Activated CD4-positive, alpha-beta T cell treated with anti-CD3 and anti-CD28 coated beads, Interleukin-2, amount 10 ng/mL, durations not matched to agents 24 days and 14 days (primary cell): ENCODE results near the gene ZNF10. TPM values are rescaled to one million over a fixed set of nuclear protein-coding genes. Genes with fewer than 3 reads are reported as not detected.

ENCODE experiments used
- DNase-seq: peaks from one replicate; pipeline ENCODE4 v3.0.0; 2022
- H3K27ac Mint-ChIP-seq: one replicate; pipeline ENCODE4 v1.8.0; 2022; ENCODE audit warnings: mild to moderate bottlenecking, mixed read lengths
- H3K27me3 Mint-ChIP-seq: one replicate; pipeline ENCODE4 v1.8.0; 2022; ENCODE audit warnings: mixed read lengths
- H3K36me3 Mint-ChIP-seq: one replicate; pipeline ENCODE4 v1.8.0; 2022; ENCODE audit warnings: low read depth, mild to moderate bottlenecking, mixed read lengths
- H3K4me1 Mint-ChIP-seq: one replicate; pipeline ENCODE4 v1.8.0; 2021; ENCODE audit warnings: mixed read lengths
- H3K4me3 Mint-ChIP-seq: one replicate; pipeline ENCODE4 v1.8.0; 2022; ENCODE audit warnings: mild to moderate bottlenecking, moderate library complexity, mixed read lengths
- H3K9me3 Mint-ChIP-seq: one replicate; pipeline ENCODE4 v1.8.0; 2021; ENCODE audit warnings: mixed read lengths
- intact Hi-C: fragments of 100-400 bp; cut with micrococcal nuclease; formaldehyde crosslinking; loops from one replicate; pipeline ENCODE4 v1.15.1; 2023
- total RNA-seq: library from RNA; stranded (reverse); gene quantifications from 2 replicates; pipeline ENCODE4 v1.2.3, GENCODE V29; 2022

ZNF10 gene
- total RNA-seq: 3.3 and 4.2 TPM in 2 replicates

DNA sequence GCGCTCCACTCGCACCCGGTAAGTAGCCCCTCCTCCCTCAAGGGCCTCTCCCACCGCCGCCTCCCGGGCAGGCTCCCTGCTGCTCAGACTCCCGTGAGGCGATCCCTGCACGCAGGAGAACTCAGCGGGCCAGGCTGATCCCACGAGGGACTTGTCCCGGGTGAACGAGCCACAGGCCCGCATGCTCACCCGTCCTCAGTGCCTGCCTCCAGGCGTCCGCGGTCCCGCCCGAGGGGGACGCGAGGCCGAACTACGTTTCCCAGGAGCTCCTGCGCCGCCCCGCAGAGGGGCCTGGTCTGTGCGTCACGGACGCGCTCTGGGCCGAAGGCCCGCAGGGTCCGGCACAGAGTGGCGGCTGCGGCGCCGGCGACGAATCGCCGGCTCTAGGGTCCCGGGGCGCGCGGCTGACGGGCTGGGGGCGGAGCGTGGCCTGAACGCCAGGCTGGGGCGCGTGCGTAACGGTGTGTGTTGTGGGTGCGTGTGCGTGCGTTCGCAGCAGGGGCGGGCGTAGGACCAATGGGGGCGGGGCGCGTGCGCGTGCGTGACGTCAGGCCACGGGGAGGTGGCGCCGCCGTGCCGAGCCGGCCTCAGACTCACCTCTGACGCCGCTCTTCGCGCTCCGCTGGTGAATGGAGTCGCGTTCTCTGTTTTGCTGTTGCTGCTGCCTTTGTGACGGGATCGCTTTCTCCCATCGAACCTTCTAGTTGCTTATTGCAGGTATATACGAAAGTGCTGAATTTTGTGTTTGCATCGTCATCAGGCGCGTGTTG lies at the start of gene ZNF10, which contains the start of gene ZNF891:
ZNF10 (plus strand) TSS at position 590 of the 770 bp plus-strand sequence. CDS start 13,866 bp downstream, outside the sequence.
ZNF891 (minus strand) TSS at position 237 of the 770 bp plus-strand sequence. CDS start 8,356 bp downstream, outside the sequence.
- Mint-ChIP-seq H3K4me1 (peaks cover 11% of the 10 kb centered on the region), H3K4me3 (peak within 1 kb of the TSS; percentile 98), H3K27me3 (no peaks in the 10 kb centered on the region), H3K36me3 (peaks cover 66% of the 10 kb centered on the region), H3K27ac (peak within 1 kb of the TSS; percentile 99), H3K9me3 (peaks cover 24% of the 10 kb centered on the region)
- intact Hi-C loops: loop anchor here (1.0 kb wide), 6 partner anchors 50 to 222 kb away; partner anchors contain the start of genes ZNF140, ZNF26, ZNF268 and ZNF605
- DNase-seq: peak; percentile 99

DNA sequence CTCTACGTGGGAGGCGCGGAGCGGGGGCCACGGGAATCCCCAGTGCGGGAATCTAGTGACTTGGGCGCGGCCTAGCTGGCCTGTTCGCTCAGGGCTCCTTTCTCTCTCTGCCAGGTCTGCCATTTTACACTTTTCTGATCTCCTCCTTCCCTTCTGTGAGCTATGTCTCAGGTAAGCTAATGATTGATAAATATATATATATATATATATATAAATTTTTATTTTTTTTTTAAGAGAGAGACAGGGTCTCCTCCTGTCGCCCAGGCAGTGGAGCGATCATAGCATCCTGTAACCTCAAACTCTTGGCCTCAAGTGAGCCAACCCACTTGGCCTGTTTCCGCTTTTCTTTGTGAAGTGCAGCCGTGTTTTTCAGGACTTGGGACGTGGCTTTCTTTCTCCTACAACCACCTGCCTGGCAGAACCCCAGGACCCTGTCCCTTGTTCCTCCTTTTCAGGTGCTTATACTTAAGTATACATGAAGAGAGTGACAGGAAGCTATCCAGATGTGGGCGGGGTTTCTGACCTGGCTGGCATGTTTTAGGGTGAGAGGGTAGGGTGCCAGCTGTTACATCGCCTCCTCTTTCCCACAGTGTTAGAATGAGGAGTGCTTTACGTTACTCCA lies 49.2 kb upstream of the ZNF10 start:
- Mint-ChIP-seq H3K9me3 (peaks cover 33% of the 10 kb centered on the region), H3K27me3 (no peaks in the 10 kb centered on the region), H3K4me3 (no peak overlapping the region), H3K36me3 (peaks cover 60% of the 10 kb centered on the region), H3K27ac (no peak overlapping the region), H3K4me1 (peaks cover 4% of the 10 kb centered on the region)
- intact Hi-C loops: no loop called here
- peak; percentile 64 for DNase-seq

DNA sequence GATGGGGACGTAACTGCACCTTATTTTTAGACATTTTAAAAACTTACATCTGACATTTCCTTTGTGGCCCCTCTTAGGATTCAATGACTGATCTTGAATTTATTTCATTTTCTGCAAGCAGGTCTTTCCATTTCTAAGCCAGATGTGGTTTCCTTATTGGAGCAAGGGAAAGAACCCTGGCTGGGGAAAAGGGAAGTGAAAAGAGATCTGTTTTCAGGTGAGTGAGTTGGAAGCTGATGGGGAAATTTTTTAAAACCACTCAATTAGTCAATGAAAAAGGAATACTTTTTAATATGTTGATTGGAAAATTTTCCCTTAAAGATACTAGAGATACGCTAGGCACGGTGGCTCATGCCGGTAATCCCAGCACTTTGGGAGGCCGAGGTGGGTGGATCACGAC lies 47.1 kb upstream of the ZNF10 start:
- peaks cover 4% of the 10 kb centered on the region for H3K4me1 Mint-ChIP-seq
- H3K4me3 Mint-ChIP-seq: peak overlapping the region; percentile 19
- no peaks in the 10 kb centered on the region for H3K27me3 Mint-ChIP-seq
- peaks cover 30% of the 10 kb centered on the region for H3K9me3 Mint-ChIP-seq
- intact Hi-C loops: no loop called here
- no peak overlapping the region for H3K27ac Mint-ChIP-seq
- peaks cover 74% of the 10 kb centered on the region for H3K36me3 Mint-ChIP-seq
- no peak for DNase-seq

DNA sequence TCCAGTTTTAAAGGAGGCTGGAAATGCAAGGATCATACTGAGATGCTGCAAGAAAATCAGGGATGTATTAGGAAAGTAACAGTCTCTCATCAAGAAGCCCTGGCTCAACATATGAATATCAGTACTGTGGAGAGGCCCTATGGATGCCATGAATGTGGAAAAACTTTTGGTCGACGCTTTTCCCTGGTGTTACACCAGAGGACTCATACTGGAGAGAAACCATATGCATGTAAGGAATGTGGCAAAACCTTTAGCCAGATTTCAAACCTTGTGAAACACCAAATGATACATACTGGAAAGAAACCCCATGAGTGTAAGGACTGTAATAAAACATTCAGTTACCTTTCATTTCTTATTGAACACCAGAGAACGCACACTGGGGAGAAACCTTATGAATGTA lies 24.8 kb upstream of the ZNF10 start:
- intact Hi-C loops: no loop called here
- DNase-seq: no peak
- Mint-ChIP-seq H3K4me3 (no peak overlapping the region), H3K36me3 (peaks cover 81% of the 10 kb centered on the region), H3K4me1 (no peaks in the 10 kb centered on the region), H3K9me3 (peaks cover 24% of the 10 kb centered on the region), H3K27me3 (no peaks in the 10 kb centered on the region), H3K27ac (no peak overlapping the region)

DNA sequence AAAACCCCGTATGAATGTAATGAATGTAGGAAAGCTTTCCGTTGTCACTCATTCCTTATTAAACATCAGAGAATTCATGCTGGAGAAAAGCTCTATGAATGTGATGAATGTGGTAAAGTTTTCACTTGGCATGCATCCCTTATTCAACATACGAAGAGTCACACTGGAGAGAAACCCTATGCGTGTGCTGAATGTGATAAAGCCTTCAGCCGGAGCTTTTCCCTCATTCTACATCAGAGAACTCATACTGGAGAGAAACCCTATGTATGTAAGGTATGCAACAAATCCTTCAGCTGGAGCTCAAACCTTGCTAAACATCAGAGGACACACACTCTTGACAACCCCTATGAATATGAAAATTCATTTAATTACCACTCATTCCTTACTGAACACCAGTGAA lies 24.2 kb upstream of the ZNF10 start:
- peaks cover 24% of the 10 kb centered on the region for H3K9me3 Mint-ChIP-seq
- H3K27me3 Mint-ChIP-seq: no peaks in the 10 kb centered on the region
- intact Hi-C loops: no loop called here
- no peak overlapping the region for H3K4me3 Mint-ChIP-seq
- H3K36me3 Mint-ChIP-seq: peaks cover 76% of the 10 kb centered on the region
- DNase-seq: no peak
- no peak overlapping the region for H3K27ac Mint-ChIP-seq
- no peaks in the 10 kb centered on the region for H3K4me1 Mint-ChIP-seq

DNA sequence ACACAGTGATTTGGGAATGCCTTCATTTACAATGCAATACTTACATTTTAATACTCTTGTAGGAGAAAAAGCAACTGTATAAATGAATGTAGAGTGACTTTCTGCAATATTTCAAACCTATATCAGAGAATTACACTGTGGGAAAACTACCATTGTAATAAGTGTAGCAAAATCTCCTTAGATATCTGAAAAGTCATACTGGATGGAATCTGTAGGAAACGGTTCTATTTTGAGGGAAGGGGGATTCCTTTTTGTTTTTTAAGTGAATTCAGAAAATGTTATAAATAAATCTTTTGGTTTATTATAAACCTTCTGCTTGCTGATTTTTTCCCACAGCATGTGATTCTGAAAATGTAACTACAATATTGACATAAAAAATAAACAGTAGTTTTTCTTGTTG lies 23.3 kb upstream of the ZNF10 start:
- DNase-seq: no peak
- Mint-ChIP-seq H3K36me3 (peaks cover 70% of the 10 kb centered on the region), H3K27me3 (no peaks in the 10 kb centered on the region), H3K9me3 (peaks cover 20% of the 10 kb centered on the region), H3K27ac (no peak overlapping the region), H3K4me3 (no peak overlapping the region), H3K4me1 (no peaks in the 10 kb centered on the region)
- intact Hi-C loops: no loop called here

DNA sequence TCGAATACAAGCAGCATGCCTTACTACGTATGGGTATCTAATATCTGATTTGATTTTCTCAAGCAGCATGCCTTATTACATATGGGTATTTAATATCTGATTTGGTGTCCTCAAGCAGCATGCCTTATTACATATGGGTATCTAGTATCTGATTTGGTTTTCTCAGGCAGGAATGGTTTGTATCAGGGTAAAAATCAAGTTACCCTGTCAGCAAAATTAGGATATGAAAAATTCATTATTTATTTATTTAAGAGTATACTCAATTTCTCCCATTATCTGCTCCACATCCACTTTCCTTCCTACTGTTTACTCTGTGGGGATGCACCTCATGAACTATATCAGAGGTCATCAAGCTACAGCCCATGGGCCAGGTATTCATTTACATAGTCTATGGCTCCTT lies 22.3 kb upstream of the ZNF10 start:
- no peak for DNase-seq
- intact Hi-C loops: no loop called here
- Mint-ChIP-seq H3K36me3 (peaks cover 63% of the 10 kb centered on the region), H3K9me3 (peaks cover 20% of the 10 kb centered on the region), H3K4me3 (no peak overlapping the region), H3K4me1 (no peaks in the 10 kb centered on the region), H3K27ac (no peak overlapping the region), H3K27me3 (no peaks in the 10 kb centered on the region)

DNA sequence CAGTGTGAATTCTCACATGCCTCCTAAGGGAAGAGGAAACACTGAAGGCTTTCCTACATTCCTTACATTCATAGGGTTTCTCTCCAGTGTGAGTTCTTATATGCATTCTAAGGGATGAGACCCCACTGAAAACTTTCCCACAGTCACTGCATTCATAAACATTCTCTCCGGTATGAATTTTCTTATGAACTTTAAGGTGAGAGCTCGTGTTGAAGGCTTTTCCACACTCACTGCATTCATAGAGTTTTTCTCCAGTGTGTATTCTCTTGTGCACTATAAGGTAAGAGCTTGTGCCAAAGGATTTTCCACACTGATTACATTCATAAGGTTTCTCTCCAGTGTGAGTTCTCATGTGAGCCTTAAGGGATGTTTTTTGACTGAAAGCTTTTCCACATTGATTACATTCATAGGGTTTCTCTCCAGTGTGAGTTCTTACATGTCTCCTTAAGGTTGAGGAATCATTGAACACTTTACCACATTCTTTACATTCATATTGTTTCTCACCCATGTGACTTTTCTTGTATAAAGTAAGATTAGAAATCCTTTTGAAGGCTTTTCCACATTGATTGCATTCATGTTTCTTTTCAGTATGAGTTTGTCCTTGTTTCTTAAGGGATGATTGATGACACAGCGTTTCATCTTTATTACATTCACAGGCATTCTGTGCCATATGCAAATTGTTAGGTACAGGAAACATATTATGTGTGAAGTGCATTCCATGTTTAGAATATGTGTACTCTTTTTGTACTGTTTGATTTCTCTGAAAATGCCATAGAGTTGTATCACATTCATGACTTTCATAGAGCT lies 9.8 kb upstream of the ZNF10 start:
- peaks cover 32% of the 10 kb centered on the region for H3K9me3 Mint-ChIP-seq

DNA sequence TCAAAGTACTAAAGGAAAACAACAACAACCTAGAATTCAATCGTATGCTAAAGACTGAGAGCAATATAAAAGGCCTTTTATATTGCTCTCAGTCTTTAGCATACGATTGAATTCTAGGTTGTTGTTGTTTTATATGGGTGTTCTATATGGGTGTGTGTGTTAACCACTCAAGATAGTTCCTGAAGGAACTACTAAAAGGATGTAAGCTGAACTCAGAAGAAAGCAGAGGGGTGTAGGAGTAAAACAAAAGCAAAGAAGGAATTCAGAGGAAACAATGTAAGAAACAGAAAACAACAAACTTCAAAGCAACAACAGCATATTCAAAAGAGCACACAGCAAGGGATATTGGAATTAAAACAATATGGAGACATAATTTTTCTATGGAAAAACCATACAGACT lies 5.8 kb upstream of the ZNF10 start:
- no peak for DNase-seq
- Mint-ChIP-seq H3K4me3 (no peak overlapping the region), H3K4me1 (peaks cover 3% of the 10 kb centered on the region), H3K27me3 (no peaks in the 10 kb centered on the region), H3K36me3 (peaks cover 70% of the 10 kb centered on the region), H3K9me3 (peaks cover 24% of the 10 kb centered on the region), H3K27ac (no peak overlapping the region)
- intact Hi-C loops: no loop called here

More for the DNA sequence above, 9.8 kb upstream of the ZNF10 start:
- Mint-ChIP-seq H3K4me3 (no peak overlapping the region), H3K4me1 (no peaks in the 10 kb centered on the region), H3K27ac (no peak overlapping the region), H3K27me3 (no peaks in the 10 kb centered on the region), H3K36me3 (peaks cover 64% of the 10 kb centered on the region)
- DNase-seq: no peak
- intact Hi-C loops: no loop called here

DNA sequence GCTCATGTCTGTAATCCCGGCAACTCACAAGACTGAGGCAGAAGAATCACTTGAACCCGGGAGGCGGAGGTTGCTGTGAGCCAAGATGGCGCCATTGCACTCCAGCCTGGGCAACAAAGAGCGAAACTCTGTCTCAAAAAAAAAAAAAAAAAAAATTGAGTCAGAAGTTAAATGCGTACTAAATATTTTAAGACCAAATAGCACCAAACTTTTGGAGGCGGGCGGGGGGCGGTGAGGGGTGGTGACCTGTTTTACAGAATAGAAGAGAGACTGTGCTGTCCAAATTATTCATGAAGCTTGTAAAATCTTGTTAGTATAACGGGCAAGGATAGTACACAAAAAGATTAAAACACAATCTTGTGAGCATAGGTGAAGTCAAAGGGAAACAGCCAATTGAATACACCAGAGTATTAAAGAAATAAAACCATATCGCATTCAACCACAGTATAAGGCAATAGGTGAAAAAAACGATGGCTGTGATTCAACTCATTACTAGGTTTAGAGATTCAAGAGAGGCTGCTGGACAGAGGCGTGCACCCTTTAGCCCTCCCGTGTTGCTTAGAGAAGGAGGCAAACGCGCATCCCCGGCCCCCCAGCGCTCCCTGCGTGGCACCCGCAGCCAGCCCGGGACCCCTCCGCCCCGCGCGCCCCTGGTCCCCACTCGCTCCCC lies 924 bp upstream of the ZNF10 start:
- intact Hi-C loops: loop anchor here (1.0 kb wide), 6 partner anchors 49 to 221 kb away; partner anchors contain the start of genes ZNF140, ZNF26, ZNF268 and ZNF605
- H3K36me3 Mint-ChIP-seq: peaks cover 65% of the 10 kb centered on the region
- peaks cover 11% of the 10 kb centered on the region for H3K4me1 Mint-ChIP-seq
- H3K27ac Mint-ChIP-seq: peak overlapping the region; percentile 99
- H3K9me3 Mint-ChIP-seq: peaks cover 18% of the 10 kb centered on the region
- H3K27me3 Mint-ChIP-seq: no peaks in the 10 kb centered on the region
- no peak for DNase-seq
- H3K4me3 Mint-ChIP-seq: peak overlapping the region; percentile 98

DNA sequence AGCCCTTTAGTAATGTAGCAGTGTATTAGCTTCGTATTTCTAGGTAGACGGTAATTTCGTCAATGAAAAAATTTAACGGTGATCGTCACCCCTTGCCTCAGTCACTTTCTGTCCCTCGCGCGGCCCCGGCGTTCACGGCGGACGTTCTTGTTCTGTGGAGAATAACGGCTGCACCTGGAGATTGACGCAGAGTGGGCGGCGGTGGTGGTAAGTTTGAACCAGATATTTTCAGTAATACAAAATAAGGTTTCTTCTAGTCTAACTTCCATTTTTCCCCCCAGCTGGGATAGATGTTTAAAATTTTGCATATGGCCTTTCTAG lies 341 bp downstream of the ZNF10 start:
- DNase-seq: no peak
- intact Hi-C loops: loop anchor here (1.0 kb wide), 6 partner anchors 50 to 222 kb away; partner anchors contain the start of genes ZNF140, ZNF26, ZNF268 and ZNF605
- peaks cover 25% of the 10 kb centered on the region for H3K9me3 Mint-ChIP-seq
- H3K36me3 Mint-ChIP-seq: peaks cover 66% of the 10 kb centered on the region
- H3K4me3 Mint-ChIP-seq: peak overlapping the region; percentile 98
- no peaks in the 10 kb centered on the region for H3K27me3 Mint-ChIP-seq
- peak overlapping the region; percentile 99 for H3K27ac Mint-ChIP-seq
- peaks cover 11% of the 10 kb centered on the region for H3K4me1 Mint-ChIP-seq

DNA sequence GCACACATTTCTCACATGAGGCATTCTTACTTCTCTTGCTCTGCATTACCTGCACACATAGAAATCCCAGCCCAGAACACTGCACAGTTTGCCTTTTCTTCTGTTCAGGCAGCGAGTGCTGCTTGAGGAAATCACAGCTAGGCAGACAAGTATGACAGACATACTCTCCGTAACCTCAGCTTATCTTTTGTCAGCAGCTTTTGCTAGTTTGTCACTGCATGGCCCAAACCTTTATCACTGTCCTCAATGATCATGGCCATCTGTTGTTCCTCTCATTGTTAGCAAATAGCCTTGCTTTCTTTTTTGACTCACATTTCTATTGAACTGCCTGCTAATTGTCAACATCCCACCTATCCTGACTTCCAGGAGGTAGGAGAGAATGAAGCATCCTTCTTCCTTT lies 5.3 kb downstream of the ZNF10 start:
- H3K9me3 Mint-ChIP-seq: peaks cover 39% of the 10 kb centered on the region

DNA sequence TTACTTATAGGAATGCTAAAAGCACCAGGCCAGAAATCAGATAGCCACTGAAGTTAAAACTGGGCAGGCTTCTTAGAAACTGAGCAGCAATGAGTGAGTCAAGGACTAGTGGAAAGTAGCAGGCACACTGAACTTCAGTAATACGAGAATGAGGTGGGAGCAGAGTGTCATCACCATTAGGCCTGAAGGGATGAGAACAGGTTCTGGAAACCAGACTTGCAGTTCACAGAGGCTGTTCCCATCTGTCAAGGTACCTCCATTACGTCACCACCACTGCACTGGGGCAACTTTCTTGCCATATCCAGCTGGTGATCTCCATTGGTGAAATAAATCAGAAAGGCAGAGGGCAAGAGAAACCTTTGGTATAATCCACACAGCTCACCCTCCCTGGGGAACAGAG lies 15.6 kb downstream of the ZNF10 start:
- Mint-ChIP-seq H3K36me3 (peaks cover 59% of the 10 kb centered on the region), H3K4me1 (no peaks in the 10 kb centered on the region), H3K27me3 (no peaks in the 10 kb centered on the region), H3K9me3 (peaks cover 51% of the 10 kb centered on the region), H3K4me3 (no peak overlapping the region), H3K27ac (no peak overlapping the region)
- intact Hi-C loops: no loop called here
- DNase-seq: no peak

More for the DNA sequence above, 5.3 kb downstream of the ZNF10 start:
- intact Hi-C loops: no loop called here
- H3K36me3 Mint-ChIP-seq: peaks cover 71% of the 10 kb centered on the region
- DNase-seq: no peak
- no peak overlapping the region for H3K27ac Mint-ChIP-seq
- H3K4me3 Mint-ChIP-seq: no peak overlapping the region
- no peaks in the 10 kb centered on the region for H3K27me3 Mint-ChIP-seq
- H3K4me1 Mint-ChIP-seq: peaks cover 5% of the 10 kb centered on the region
